IMR-90 (cell line): ENCODE measurements around the gene PCDH1. TPM values are rescaled to one million over a fixed set of nuclear protein-coding genes. Genes with fewer than 3 reads are reported as not detected.

Experiments used
- ATAC-seq: fragments of 200-7000 bp; cut with Tn5 transposase; 2 replicates; pipeline ENCODE4 v1.9.1; 2020; ENCODE audit warnings: low read depth, mild to moderate bottlenecking, moderate library complexity
- BruUV-seq: library from RNA; stranded (reverse); fragments of 400-500 nt; replicated peaks from 2 replicates; lab custom pipeline; 2021; lab: Mats Ljungman, UMichigan
- CTCF ChIA-PET: fragments of 300-600 bp; formaldehyde crosslinking; extraction: SDS; loops from one replicate; lab custom pipeline; 2021; ENCODE audit warnings: antibody characterized with exemption; lab: Yijun Ruan, JAX
- POLR2A ChIA-PET: fragments of 300-600 bp; sonication (Branson Sonifier 250); formaldehyde crosslinking; loops from one replicate; lab custom pipeline; 2022; ENCODE audit warnings: antibody characterized with exemption; ENCODE audit not compliant: unreplicated experiment; lab: Charles Lee
- DNase-seq: peaks from one replicate; pipeline ENCODE4 v3.0.0; 2013
- H2AFZ ChIP-seq: replicated peaks from 2 replicates; pipeline ENCODE3; 2013; ENCODE audit warnings: low read length, mild to moderate bottlenecking; ENCODE audit not compliant: poor library complexity
- H2AK5ac ChIP-seq: 2 replicates; pipeline ENCODE4 v1.6.1; 2013; ENCODE audit warnings: low read depth, low read length, inconsistent platforms
- H2AK9ac ChIP-seq: replicated peaks from 2 replicates; pipeline ENCODE3; 2013; ENCODE audit warnings: mild to moderate bottlenecking, low read depth, low read length, moderate library complexity; ENCODE audit not compliant: poor library complexity
- H2BK120ac ChIP-seq: 2 replicates; pipeline ENCODE4 v1.6.1; 2013; ENCODE audit warnings: low read depth, low read length, inconsistent platforms
- H2BK15ac ChIP-seq: 3 replicates; pipeline ENCODE4 v1.6.1; 2013; ENCODE audit warnings: low read depth, low read length, inconsistent platforms
- H2BK20ac ChIP-seq: 2 replicates; pipeline ENCODE4 v1.6.1; 2013; ENCODE audit warnings: low read depth, mild to moderate bottlenecking, inconsistent platforms, low read length, moderate library complexity
- H2BK5ac ChIP-seq: 2 replicates; pipeline ENCODE4 v1.6.1; 2013; ENCODE audit warnings: mild to moderate bottlenecking, low read depth, low read length, inconsistent platforms; ENCODE audit not compliant: poor library complexity, severe bottlenecking
- H3K14ac ChIP-seq: replicated peaks from 2 replicates; pipeline ENCODE4 v1.6.1; 2013; ENCODE audit warnings: low read depth, low read length, inconsistent platforms
- H3K18ac ChIP-seq: 2 replicates; pipeline ENCODE4 v1.6.1; 2013; ENCODE audit warnings: low read depth, low read length, control low read depth
- H3K23ac ChIP-seq: 2 replicates; pipeline ENCODE4 v1.6.1; 2013; ENCODE audit warnings: low read depth, low read length, inconsistent platforms
- H3K27ac ChIP-seq: 2 replicates; pipeline ENCODE4 v1.5.1; 2013; ENCODE audit warnings: mild to moderate bottlenecking, control low read depth, low read length; ENCODE audit not compliant: insufficient read depth
- H3K27me3 ChIP-seq: 2 replicates; pipeline ENCODE4 v1.6.1; 2013; ENCODE audit warnings: low read length; ENCODE audit not compliant: control insufficient read depth, insufficient read depth
- H3K36me3 ChIP-seq: 2 replicates; pipeline ENCODE4 v1.6.1; 2013; ENCODE audit warnings: low read length, mixed read lengths; ENCODE audit not compliant: control insufficient read depth, insufficient read depth
- H3K4ac ChIP-seq: 2 replicates; pipeline ENCODE4 v1.6.1; 2013; ENCODE audit warnings: low read depth, low read length, inconsistent platforms
- H3K4me1 ChIP-seq: 2 replicates; pipeline ENCODE4 v1.6.1; 2013; ENCODE audit warnings: low read length, mixed read lengths; ENCODE audit not compliant: control insufficient read depth, insufficient read depth
- H3K4me2 ChIP-seq: 2 replicates; pipeline ENCODE4 v1.6.1; 2013; ENCODE audit warnings: low read depth, mild to moderate bottlenecking, control low read depth, low read length, moderate library complexity
- H3K4me3 ChIP-seq: 2 replicates; pipeline ENCODE4 v1.5.1; 2013; ENCODE audit warnings: low read depth, mild to moderate bottlenecking, control low read depth, low read length, moderate library complexity; ENCODE audit not compliant: insufficient read depth
- H3K56ac ChIP-seq: 2 replicates; pipeline ENCODE4 v1.6.1; 2013; ENCODE audit warnings: low read length, inconsistent platforms; ENCODE audit not compliant: insufficient read depth; ENCODE audit errors: extremely low read depth
- H3K79me1 ChIP-seq, 2 experiments: 2 replicates each; pipeline ENCODE4 v1.6.1; 2013; ENCODE audit warnings: low read length in 2 of 2, inconsistent platforms in 1 of 2, low read depth in 1 of 2
- H3K9ac ChIP-seq: 2 replicates; pipeline ENCODE4 v1.6.1; 2013; ENCODE audit warnings: low read depth, low read length, control low read depth
- H3K9me1 ChIP-seq: 2 replicates; pipeline ENCODE4 v1.6.1; 2013; ENCODE audit warnings: low read length, inconsistent platforms; ENCODE audit not compliant: insufficient read depth
- H3K9me3 ChIP-seq: 2 replicates; pipeline ENCODE4 v1.6.1; 2013; ENCODE audit warnings: low read length; ENCODE audit not compliant: control insufficient read depth, insufficient read depth
- H4K20me1 ChIP-seq: 2 replicates; pipeline ENCODE4 v1.6.1; 2013; ENCODE audit warnings: low read length, inconsistent platforms; ENCODE audit not compliant: insufficient read depth
- H4K5ac ChIP-seq: 2 replicates; pipeline ENCODE4 v1.6.1; 2013; ENCODE audit warnings: mild to moderate bottlenecking, low read depth, low read length, control low read depth
- H4K8ac ChIP-seq, 2 experiments: 2 replicates each; pipeline ENCODE4 v1.6.1; 2013; ENCODE audit warnings: low read depth in 2 of 2, low read length in 2 of 2, control low read depth in 1 of 2, inconsistent platforms in 1 of 2
- H4K91ac ChIP-seq: 2 replicates; pipeline ENCODE4 v1.6.1; 2013; ENCODE audit warnings: low read depth, low read length, inconsistent platforms; ENCODE audit not compliant: insufficient read depth
- CEBPB ChIP-seq: IDR thresholded peaks from 2 replicates; pipeline ENCODE4 v1.6.1; 2012; ENCODE audit warnings: low read depth, low read length, improper control_type of control experiment
- FOS ChIP-seq: fragments of 150-350 bp; IDR thresholded peaks from 2 replicates; pipeline ENCODE4 v1.6.1; 2016; ENCODE audit warnings: low read depth, low read length
- NFE2L2 ChIP-seq: fragments of 150-350 bp; IDR thresholded peaks from 2 replicates; pipeline ENCODE4 v1.6.1; 2016; ENCODE audit warnings: low read depth, mild to moderate bottlenecking, low read length
- RCOR1 ChIP-seq: IDR thresholded peaks from 2 replicates; pipeline ENCODE4 v1.6.1; 2012; ENCODE audit warnings: mild to moderate bottlenecking, low read length, improper control_type of control experiment; ENCODE audit not compliant: insufficient replicate concordance
- RFX5 ChIP-seq: IDR thresholded peaks from 2 replicates; pipeline ENCODE4 v1.8.0; 2012; ENCODE audit warnings: low read depth, mild to moderate bottlenecking, low read length, moderate library complexity
- SMC3 ChIP-seq: fragments of 150-350 bp; IDR thresholded peaks from 2 replicates; pipeline ENCODE4 v1.6.1; 2016; ENCODE audit warnings: low read depth, mild to moderate bottlenecking, antibody characterized with exemption, low read length, moderate library complexity
- WGBS, 2 experiments: methylation state at CpG; one replicate each; pipeline versions ENCODE4 v1.1.5 to v1.1.7; 2013; ENCODE audit warnings: missing lambda C conversion rate in 2 of 2; ENCODE audit not compliant: insufficient read length in 1 of 2; ENCODE audit errors: extremely low coverage in 2 of 2; 5-methylcytosine and 5-hydroxymethylcytosine counted together
- dilution Hi-C: fragments of 300-500 bp; cut with HindIII; formaldehyde crosslinking; loops from one replicate; pipeline ENCODE4 v1.14.3; 2018; ENCODE audit warnings: low sequenced_read_pairs; ENCODE audit not compliant: unreplicated experiment
- in situ Hi-C: fragments of 300-500 bp; cut with MboI; formaldehyde crosslinking; loops from 3 replicates; pipeline ENCODE4 v1.14.3; 2019; ENCODE audit warnings: low sequenced_read_pairs, inconsistent platforms, mixed read lengths
- intact Hi-C: fragments of 100-400 bp; cut with micrococcal nuclease; formaldehyde crosslinking; loops from 2 replicates; pipeline ENCODE4 v1.10.0; 2022
- polyA plus RNA-seq, 3 experiments: library from polyadenylated mRNA; depleted of rRNA; stranded (reverse); fragments of >200 nt; gene quantifications; 2 replicates each; pipeline ENCODE4 v1.2.3, GENCODE V29; 2012; ENCODE audit warnings: low replicate concordance in 1 of 3
- total RNA-seq: library from RNA; depleted of rRNA; stranded (reverse); fragments of >200 nt; gene quantifications from 2 replicates; pipeline ENCODE4 v1.2.3, GENCODE V29; 2012
- TF ChIP-seq, protein P1 (sequence below): fragments of 150-350 bp; IDR thresholded peaks from 2 replicates; pipeline ENCODE4 v1.6.1; 2016; ENCODE audit warnings: low read depth, mild to moderate bottlenecking, low read length, moderate library complexity, borderline replicate concordance
- TF ChIP-seq, protein P2 (sequence below): conservative IDR thresholded peaks from 2 replicates; pipeline ENCODE4 v1.5.1; 2012; ENCODE audit warnings: mild to moderate bottlenecking, low read depth, low read length, improper control_type of control experiment

PCDH1 gene
- total and polyA plus RNA-seq, 2 of the 4 experiments (the other 2 are of a cell fraction), result 0.74 to 0.90 TPM

DNA sequence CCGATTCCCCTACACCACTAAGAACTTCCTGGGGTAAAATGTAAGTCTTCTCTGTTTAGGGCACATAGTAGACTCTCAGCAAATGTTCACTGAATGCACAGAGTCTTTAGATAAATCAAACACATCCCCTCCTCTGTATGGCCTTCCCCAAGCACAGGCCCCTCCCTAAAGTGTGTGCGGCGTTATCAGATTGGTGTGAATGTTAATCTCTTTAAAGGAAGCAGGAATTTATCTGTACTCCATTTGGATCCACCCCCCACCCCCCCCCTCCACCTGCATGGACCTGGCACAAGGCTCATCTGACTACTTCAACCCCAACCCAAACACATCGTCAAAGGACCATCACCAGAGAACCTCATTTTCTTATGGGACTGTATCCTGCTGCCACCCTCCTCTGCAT, 6.3 kb downstream of the PCDH1 start:
- intact Hi-C loops, result no loop called here

More for the DNA sequence above, 6.3 kb downstream of the PCDH1 start:
- Histone ChIP-seq H2AK5ac (no peak overlapping the region), H2BK5ac (no peak overlapping the region), H3K27me3 (peaks cover 75% of the 10 kb centered on the region), H4K5ac (no peak overlapping the region), H3K4me1 (0 out of 2 replicates have a peak, but pooled peaks cover under 1% of the 10 kb centered on the region), H3K18ac (no peak overlapping the region), H3K14ac (no peak overlapping the region), H2AK9ac (no peak overlapping the region), H3K79me1 (no peaks in the 10 kb centered on the region), H3K27ac (no peak overlapping the region), H3K9me3 (no peaks in the 10 kb centered on the region), H3K4me2 (no peak overlapping the region), H3K36me3 (no peaks in the 10 kb centered on the region), H3K4ac (no peak overlapping the region), H4K8ac (no peak overlapping the region), H3K23ac (no peak overlapping the region), H3K56ac (no peak overlapping the region), H2BK120ac (no peak overlapping the region), H3K9me1 (peaks cover 7% of the 10 kb centered on the region; the same call in 1 of the 2 replicates), H2BK15ac (no peak overlapping the region), H2AFZ (no peak overlapping the region), H4K91ac (no peak overlapping the region), H3K4me3 (no peak overlapping the region), H4K20me1 (no peaks in the 10 kb centered on the region; the same call in 1 of the 2 replicates), H3K9ac (no peak overlapping the region), H2BK20ac (no peak overlapping the region)
- no CpG with 5 or more reads among the region's 4 CpGs for WGBS, 2 experiments
- BruUV-seq, result no TSS peak
- ChIA-PET POLR2A (no interaction called here), CTCF (no interaction called here)
- ATAC-seq (no peak), DNase-seq (no peak)
- dilution Hi-C loops (no loop called here), in situ Hi-C loops (no loop called here)
- no peak for TF ChIP-seq RFX5
- no peak for TF ChIP-seq CEBPB
- no peak for TF ChIP-seq RCOR1
- no peak for TF ChIP-seq NFE2L2
- TF ChIP-seq, protein P1, sequence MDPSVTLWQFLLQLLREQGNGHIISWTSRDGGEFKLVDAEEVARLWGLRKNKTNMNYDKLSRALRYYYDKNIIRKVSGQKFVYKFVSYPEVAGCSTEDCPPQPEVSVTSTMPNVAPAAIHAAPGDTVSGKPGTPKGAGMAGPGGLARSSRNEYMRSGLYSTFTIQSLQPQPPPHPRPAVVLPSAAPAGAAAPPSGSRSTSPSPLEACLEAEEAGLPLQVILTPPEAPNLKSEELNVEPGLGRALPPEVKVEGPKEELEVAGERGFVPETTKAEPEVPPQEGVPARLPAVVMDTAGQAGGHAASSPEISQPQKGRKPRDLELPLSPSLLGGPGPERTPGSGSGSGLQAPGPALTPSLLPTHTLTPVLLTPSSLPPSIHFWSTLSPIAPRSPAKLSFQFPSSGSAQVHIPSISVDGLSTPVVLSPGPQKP, result no peak
- TF ChIP-seq, protein P2, sequence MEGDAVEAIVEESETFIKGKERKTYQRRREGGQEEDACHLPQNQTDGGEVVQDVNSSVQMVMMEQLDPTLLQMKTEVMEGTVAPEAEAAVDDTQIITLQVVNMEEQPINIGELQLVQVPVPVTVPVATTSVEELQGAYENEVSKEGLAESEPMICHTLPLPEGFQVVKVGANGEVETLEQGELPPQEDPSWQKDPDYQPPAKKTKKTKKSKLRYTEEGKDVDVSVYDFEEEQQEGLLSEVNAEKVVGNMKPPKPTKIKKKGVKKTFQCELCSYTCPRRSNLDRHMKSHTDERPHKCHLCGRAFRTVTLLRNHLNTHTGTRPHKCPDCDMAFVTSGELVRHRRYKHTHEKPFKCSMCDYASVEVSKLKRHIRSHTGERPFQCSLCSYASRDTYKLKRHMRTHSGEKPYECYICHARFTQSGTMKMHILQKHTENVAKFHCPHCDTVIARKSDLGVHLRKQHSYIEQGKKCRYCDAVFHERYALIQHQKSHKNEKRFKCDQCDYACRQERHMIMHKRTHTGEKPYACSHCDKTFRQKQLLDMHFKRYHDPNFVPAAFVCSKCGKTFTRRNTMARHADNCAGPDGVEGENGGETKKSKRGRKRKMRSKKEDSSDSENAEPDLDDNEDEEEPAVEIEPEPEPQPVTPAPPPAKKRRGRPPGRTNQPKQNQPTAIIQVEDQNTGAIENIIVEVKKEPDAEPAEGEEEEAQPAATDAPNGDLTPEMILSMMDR, result no peak
- TF ChIP-seq FOS, result no peak
- no peak for TF ChIP-seq SMC3
